ENCODE results near the gene COLEC11.

The COLEC11 gene

GRCh38 chr2:3595985-3596384 lies 1.1 kb downstream of the COLEC11 start:
- no peak for DNase-seq

GRCh38 chr2:3596901-3597417 lies 2.0 kb downstream of the COLEC11 start:
- H3K27me3 ChIP-seq (ENCODE audit: insufficient read depth, low read length, poor library complexity) = no peaks in the 10 kb centered on the region
- no peak for TF ChIP-seq CTCF (IDR thresholded peaks at IDR 0.05; ENCODE audit: borderline replicate concordance, extremely low read depth, low read length, poor library complexity, severe bottlenecking)
- H2AFZ ChIP-seq (ENCODE audit: low read depth, low read length) = no peak overlapping the region
- no peaks in the 10 kb centered on the region for H3K4me1 ChIP-seq (ENCODE audit: insufficient read depth, low read length)
- H3K27ac ChIP-seq (ENCODE audit: low read length) = no peak overlapping the region
- no peak for ATAC-seq (ENCODE audit: insufficient read depth, low read depth)
- H3K36me3 ChIP-seq (ENCODE audit: insufficient read depth, low read length) = no peaks in the 10 kb centered on the region
- H3K9ac ChIP-seq (ENCODE audit: low read depth, low read length) = no peak overlapping the region
- H3K4me2 ChIP-seq (ENCODE audit: insufficient read depth, low read length) = no peak overlapping the region
- H4K20me1 ChIP-seq (ENCODE audit: insufficient read depth, low read length) = no peaks in the 10 kb centered on the region
- H3K79me2 ChIP-seq (ENCODE audit: insufficient read depth, low read length) = no peaks in the 10 kb centered on the region
- DNase-seq = no peak
- no peak overlapping the region for H3K4me3 ChIP-seq (ENCODE audit: low read depth in 1 of 2, low read length in 2 of 2)
- H3K9me3 ChIP-seq (ENCODE audit: insufficient read depth, low read length, severe bottlenecking) = no peaks in the 10 kb centered on the region

More at GRCh38 chr2:3595985-3596384, 1.1 kb downstream of the COLEC11 start:
- Histone ChIP-seq H3K9ac (ENCODE audit: low read depth, low read length) (no peak overlapping the region), H3K4me2 (ENCODE audit: insufficient read depth, low read length) (no peak overlapping the region), H3K9me3 (ENCODE audit: insufficient read depth, low read length, severe bottlenecking) (no peaks in the 10 kb centered on the region), H2AFZ (ENCODE audit: low read depth, low read length) (no peak overlapping the region), H3K79me2 (ENCODE audit: insufficient read depth, low read length) (no peaks in the 10 kb centered on the region), H3K27me3 (ENCODE audit: insufficient read depth, low read length, poor library complexity) (no peaks in the 10 kb centered on the region), H3K27ac (ENCODE audit: low read length) (no peak overlapping the region), H3K36me3 (ENCODE audit: insufficient read depth, low read length) (no peaks in the 10 kb centered on the region), H3K4me3 (ENCODE audit: low read depth in 1 of 2, low read length in 2 of 2) (no peak overlapping the region), H4K20me1 (ENCODE audit: insufficient read depth, low read length) (no peaks in the 10 kb centered on the region), H3K4me1 (ENCODE audit: insufficient read depth, low read length) (no peaks in the 10 kb centered on the region)
- no peak for ATAC-seq (ENCODE audit: insufficient read depth, low read depth)
- TF ChIP-seq EZH2 (IDR thresholded peaks at IDR 0.05; ENCODE audit: borderline replicate concordance, low read depth, low read length, severe bottlenecking) = no peak
- TF ChIP-seq CTCF (IDR thresholded peaks at IDR 0.05; ENCODE audit: borderline replicate concordance, extremely low read depth, low read length, poor library complexity, severe bottlenecking) = no peak

- Histone ChIP-seq H3K4me1 (ENCODE audit: insufficient read depth, low read length) (no peaks in the 10 kb centered on the region), H3K27ac (ENCODE audit: low read length) (no peak overlapping the region), H3K79me2 (ENCODE audit: insufficient read depth, low read length) (no peaks in the 10 kb centered on the region), H3K4me2 (ENCODE audit: insufficient read depth, low read length) (no peak overlapping the region), H3K9me3 (ENCODE audit: insufficient read depth, low read length, severe bottlenecking) (no peaks in the 10 kb centered on the region), H4K20me1 (ENCODE audit: insufficient read depth, low read length) (no peaks in the 10 kb centered on the region), H3K27me3 (ENCODE audit: insufficient read depth, low read length, poor library complexity) (no peaks in the 10 kb centered on the region), H2AFZ (ENCODE audit: low read depth, low read length) (no peak overlapping the region), H3K4me3 (ENCODE audit: low read depth in 1 of 2, low read length in 2 of 2) (no peak overlapping the region), H3K36me3 (ENCODE audit: insufficient read depth, low read length) (no peaks in the 10 kb centered on the region), H3K9ac (ENCODE audit: low read depth, low read length) (no peak overlapping the region)
- TF ChIP-seq CTCF (IDR thresholded peaks at IDR 0.05; ENCODE audit: borderline replicate concordance, extremely low read depth, low read length, poor library complexity, severe bottlenecking) (no peak), EZH2 (IDR thresholded peaks at IDR 0.05; ENCODE audit: borderline replicate concordance, low read depth, low read length, severe bottlenecking) (no peak)
- ATAC-seq (ENCODE audit: insufficient read depth, low read depth) (no peak), DNase-seq (no peak)
These were observed 2.7 kb downstream of the COLEC11 start for GRCh38 chr2:3597567-3597966.

Measured in DND-41 (cell line).